NCI-H128 (cell line): ENCODE measurements around the gene TTF1.

ENCODE experiments used
- DNase-seq: peaks from one replicate; lab custom pipeline; 2025; ENCODE audit not compliant: unreplicated experiment; lab: John Stamatoyannopoulos, UW

The TTF1 gene, protein sequence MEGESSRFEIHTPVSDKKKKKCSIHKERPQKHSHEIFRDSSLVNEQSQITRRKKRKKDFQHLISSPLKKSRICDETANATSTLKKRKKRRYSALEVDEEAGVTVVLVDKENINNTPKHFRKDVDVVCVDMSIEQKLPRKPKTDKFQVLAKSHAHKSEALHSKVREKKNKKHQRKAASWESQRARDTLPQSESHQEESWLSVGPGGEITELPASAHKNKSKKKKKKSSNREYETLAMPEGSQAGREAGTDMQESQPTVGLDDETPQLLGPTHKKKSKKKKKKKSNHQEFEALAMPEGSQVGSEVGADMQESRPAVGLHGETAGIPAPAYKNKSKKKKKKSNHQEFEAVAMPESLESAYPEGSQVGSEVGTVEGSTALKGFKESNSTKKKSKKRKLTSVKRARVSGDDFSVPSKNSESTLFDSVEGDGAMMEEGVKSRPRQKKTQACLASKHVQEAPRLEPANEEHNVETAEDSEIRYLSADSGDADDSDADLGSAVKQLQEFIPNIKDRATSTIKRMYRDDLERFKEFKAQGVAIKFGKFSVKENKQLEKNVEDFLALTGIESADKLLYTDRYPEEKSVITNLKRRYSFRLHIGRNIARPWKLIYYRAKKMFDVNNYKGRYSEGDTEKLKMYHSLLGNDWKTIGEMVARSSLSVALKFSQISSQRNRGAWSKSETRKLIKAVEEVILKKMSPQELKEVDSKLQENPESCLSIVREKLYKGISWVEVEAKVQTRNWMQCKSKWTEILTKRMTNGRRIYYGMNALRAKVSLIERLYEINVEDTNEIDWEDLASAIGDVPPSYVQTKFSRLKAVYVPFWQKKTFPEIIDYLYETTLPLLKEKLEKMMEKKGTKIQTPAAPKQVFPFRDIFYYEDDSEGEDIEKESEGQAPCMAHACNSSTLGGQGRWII

DNA sequence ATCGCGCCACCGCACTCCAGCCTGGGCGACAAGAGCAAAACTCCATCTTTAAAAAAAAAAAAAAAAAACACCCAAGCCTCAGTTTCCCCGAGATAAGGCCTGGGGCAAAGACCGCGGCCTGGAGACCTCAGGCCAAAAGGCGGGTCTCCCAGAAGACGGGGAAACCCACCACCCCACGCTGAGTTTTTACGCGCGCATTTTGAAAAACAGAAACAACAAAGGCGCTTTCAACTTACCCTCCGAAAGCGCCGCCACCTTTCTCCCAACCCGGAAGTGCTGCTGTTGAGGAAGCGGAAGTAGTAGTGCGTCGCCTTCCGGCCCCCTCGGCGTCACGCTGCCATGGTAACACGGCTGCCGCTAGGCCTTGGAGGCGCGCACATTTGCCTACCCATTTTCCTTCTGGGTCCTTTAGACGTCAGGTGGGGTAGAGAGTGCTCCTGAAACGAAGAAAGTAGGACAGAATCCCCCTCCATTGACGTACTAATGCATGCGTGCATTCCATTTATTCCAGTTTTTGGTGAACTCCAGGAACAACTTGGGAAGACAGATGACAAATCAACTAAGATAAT lies at the start of gene TTF1:
TTF1 (minus strand) TSS at position 287 of the 569 bp plus-strand sequence. CDS start 4,019 bp downstream, outside the sequence.
- peak; percentile 64 for DNase-seq

DNA sequence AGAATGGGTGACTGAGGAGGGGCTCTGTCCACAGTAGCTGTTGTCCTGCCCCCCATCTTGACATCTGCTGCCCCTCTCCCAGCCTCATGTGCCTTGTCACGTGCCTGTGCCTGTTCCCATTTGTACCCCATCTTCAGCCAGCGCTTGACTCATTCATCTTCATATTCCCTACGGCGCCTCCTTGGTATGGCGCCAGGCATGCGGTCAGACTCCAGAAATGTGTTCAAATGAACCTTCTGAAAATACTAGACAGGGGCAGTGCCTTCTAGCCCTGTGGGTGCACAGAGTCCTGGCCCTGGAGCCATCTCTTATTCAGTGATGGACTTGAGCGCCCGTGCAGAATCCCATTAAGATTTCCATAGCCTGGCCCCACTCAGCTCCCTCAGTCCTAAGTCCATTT lies 49.6 kb upstream of the TTF1 start:
- no peak for DNase-seq

DNA sequence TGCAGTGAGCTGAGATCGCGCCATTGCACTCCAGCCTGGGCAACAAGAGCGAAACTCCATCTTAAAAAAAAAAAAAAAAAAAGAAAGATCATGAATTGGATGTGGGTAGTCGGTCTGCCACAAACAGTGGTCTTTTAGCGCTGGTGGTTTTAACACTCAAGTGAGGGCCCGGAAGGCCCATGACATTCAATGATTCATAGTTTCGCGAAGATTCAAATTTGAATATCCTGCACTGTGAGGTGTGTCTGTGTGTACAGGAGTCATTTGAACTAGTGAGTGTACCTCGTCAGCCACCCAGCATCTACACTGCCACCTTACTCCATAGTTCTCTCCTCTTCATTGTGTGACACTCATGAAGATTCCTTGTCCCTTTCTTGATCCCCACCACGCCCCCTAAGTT lies 44.6 kb upstream of the TTF1 start:
- DNase-seq = no peak

DNA sequence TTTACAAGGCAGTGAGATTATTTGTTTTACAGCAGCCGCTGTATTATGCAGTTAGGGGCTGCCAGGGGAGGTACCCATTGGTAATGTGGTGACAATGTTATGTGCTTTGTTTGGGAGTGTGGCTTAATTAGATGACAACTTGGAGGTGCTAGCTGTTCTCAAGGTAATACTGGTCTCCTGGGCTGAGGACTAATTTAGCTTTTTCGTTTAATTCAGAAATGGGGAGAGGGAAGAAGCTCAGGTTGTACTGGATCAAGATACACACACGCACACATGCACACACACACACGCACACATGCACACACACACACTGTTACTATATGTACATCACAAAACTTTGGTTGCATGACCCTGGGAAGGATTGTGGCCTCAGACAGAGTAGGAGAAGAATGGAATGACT lies 41.3 kb upstream of the TTF1 start:
- DNase-seq = no peak

DNA sequence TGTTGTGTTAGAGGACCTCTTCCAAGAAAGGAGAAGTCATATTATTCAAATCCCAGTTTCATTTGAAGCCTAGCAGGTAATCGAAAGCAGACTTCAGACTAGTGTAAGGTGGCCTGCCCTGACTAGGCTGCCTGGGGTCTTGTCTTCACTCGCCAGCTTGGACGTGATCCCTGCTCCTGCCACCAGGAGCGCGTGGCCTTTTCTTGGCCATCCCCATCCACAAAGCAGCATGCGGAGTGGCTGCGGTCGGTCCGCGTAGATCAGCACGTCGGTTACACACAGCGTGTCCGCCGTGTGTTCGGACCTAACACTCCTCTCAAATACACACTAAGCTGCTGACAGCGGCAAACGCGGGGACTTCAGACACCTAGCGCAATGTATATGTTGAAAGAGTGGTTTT lies 40.7 kb upstream of the TTF1 start:
- no peak for DNase-seq

DNA sequence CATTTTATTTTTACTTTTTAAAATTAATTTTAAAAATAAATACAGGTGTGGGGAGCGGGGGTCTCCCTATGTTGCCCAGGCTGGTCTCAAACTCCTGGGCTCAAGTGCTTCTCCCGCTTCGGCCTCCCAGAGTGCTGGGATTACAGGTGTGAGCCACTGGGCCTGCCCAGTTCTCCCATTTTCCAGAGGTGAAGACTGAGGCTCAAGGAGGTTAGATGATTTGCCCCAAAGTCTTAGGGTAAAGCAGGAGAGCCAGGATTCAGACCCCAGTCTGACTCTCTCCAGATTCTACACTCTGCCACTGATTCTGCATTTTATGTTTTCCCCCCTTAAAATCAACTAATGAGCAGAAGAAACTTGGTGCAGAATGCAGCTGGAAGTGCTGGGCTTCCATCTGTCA lies 40.2 kb upstream of the TTF1 start:
- DNase-seq = no peak

DNA sequence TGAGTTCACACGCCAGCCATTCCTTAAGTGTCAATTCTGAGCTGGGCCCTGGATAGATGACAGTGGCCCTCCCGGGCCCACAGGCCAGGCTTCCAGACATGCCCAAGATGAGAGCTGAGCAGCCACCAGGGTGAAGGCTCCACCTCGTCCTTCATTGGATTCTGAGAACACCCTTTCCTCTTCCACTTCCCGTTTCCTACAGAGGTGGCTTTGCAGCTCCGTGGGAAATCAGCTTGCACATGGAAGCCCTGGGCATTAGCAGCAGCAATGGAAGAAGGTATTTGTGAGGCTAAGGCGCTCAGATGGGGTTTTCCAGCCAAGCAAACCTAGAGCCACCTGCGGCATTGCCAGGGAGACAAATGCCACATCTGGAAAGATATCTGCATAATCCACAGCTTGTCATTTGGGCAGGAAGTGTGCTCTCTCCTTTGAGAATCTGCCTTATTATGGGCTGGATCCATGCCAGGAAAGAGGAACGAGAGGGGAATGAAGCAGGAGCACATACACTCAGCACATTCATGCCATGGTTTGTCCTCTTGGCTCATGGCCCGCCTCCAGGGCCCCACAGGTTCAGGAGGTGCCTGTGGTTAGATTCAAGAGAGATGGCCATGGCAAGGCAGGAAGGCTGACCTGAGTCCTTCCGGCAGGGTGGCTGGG lies 37.4 kb upstream of the TTF1 start:
- DNase-seq = no peak

DNA sequence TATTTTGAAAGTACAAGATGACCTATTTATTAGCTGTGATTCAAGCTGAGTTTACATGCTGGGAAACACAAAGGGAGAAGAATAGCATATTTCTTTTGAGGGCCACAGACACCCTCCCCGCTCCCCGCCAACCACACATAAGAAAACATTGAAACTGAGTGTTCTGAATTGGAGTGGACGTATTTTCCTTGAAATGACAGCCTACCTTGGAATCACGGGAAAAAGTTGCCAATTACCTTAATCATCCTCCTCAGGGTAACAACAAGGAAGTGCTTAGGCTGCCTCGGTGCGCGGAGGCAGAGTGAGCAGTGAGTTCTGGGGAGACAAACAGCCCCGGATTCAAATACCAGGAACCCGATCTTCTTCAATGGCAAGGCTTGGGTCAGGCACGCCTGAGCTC lies 34.8 kb upstream of the TTF1 start:
- DNase-seq = no peak

DNA sequence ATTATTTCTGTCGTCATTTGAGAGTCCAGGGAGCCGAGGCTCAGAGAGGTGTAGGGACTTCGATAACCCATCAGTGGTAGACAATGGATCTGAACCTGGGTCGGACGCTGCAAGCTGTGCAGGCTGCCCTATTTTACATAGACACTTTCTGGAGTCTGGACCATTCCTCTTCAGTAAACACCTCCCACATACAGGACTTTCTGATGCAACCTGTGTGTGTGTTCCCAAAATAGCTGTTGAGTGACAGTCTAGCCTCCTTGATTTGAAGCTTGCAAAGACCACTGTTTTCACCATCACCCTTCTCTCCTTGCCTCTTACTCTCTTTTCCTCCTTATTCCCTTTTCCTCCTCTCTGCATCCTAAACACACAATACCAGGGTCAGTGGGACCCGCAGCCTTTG lies 34.1 kb upstream of the TTF1 start:
- no peak for DNase-seq

DNA sequence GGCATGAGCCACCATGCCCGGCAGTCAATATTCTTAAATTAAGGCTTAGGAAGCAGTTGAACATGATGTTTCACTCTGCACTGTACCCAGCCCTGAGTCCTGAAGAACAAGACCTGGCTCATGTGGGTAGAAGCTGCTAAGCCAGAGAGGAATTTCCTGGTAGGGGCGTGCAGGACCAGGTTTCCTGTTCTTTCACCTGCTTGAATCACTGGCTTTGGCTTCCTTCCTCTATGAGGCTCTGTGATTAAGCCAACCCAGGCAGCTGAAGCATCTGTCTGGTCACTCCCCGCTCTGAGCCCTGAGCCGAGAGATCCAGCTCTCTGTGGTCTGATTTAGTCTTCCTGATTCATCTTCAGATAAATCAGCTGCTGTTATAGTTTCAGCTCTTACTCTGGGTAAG lies 32.5 kb upstream of the TTF1 start:
- no peak for DNase-seq

DNA sequence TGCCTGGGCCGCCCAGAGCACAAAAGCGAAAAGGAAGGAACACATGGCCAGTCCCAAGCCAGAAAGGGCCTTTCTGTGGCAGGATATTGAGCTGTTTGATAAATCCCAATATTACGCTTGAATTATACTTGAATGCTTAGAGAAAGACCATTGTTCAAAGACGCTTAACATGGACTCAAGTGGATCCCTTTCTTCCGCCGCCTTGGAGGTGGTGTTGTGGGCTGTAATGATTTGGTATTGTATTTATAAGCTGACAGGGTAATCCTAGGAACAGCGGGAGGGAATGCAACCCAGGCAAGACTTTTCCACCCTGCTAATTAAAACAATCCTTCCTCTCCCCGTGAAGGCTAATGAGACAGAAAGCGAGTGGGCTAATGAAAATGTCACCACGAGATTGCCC lies 28.2 kb upstream of the TTF1 start:
- no peak for DNase-seq

DNA sequence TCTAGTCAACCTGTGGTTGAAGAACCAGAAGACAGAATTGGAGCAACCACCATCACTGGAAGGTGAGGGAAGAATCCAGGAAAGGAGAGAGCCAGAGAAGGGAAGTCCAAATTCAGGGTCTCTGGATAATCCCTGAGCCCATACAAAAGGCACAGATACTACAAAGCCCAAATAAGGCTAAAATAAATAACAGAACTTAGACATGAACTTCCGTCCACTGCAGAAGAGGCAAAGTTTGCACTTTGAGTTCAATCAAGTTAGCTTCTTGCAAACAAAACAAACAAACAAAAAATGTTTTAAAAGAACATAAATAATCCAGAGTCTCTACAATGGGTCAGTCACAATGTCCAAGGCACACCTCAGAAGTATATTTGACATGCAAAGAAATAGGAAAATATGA lies 24.4 kb upstream of the TTF1 start:
- DNase-seq = no peak

DNA sequence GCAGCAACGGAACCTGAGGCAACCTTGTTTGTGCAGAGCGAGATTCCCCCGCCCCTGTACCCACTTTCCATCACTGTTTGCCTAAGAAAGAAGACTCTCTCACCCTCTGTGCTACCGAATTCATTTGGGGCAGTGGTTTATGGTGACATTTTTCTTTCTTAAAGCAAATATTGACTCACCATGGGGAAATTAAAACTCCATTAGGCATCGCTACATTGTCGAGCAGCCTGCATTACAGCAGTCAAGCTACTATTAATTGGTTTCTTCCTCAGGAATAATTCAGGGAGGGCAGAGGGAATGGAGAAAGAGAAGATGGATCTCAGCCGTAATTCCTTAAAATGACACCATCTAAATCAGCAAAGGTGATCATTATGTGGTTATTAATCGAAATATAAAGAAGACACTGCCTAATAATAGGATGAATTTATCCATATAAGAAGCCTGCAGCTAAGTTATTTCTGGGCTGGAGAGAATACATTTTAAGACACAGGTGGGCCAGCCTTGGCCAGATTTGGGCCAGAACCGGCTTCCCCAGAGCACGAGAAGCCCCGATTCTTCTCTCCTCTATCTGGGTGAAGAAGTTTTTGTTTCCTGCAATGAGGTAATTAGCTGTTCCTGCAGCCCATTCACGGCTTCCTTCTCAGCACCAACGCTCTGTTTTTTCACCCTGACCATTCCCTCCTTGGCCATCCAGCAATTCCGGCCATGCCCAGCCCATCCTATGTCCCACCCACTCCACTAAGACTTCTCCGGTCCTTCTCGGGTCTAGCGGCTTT lies 20.2 kb upstream of the TTF1 start:
- DNase-seq = no peak

DNA sequence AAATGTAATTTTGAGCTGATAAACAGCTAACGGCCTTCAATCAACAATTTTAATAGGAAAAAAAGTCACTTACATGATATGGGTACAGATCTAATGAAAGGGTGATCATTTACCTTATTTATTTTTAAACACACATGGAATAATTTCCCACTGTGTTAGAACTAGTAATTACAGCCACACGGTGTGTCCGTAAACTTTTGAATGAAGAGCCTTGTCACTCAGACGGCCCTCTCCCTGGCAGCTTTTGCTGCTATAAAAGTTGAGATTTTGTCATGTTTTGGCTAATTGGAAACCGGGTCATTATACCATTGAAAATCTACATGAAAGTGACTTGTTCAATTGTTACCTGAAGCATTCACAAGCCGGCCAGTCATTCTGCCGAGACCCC lies 19.0 kb upstream of the TTF1 start:
- DNase-seq = no peak

DNA sequence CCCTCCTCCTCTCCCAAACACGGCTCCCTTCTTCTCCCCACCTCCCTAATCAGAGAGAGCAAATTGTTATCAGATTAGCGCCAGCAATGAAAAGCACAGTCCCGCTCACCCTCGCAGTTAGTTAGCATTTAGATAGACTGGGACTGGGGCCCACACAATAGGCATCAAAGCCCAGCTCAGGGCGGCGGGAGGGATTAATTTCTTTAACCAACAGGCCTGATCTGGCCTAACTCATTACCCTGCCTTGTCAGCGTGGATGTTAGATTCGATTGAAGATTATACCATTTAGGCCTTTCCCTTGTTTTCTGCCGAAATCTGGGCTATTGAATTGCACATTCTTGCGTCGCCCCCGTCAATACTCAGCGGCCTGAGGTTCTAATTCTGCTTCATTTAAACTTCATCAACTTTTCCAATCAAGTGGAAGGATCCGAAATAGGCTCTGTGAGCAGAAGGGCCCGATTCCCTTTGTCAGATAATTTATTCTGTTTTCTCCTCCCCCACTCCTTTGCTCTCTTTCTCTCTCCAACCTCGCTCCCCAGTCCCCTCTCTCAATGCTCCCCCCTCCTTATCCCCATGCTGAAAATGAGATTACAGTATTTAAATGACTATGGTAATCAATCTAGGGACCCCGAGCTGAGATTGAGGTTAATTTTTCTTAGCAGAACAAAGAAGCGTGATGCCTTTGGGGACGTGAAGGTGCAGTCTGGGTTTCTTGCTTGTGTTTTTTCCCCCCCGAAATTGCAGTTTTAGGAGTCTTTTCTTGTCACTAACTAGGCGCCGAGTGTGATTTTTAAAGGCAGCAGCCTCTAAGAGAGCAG lies 18.4 kb upstream of the TTF1 start:
- DNase-seq = no peak

DNA sequence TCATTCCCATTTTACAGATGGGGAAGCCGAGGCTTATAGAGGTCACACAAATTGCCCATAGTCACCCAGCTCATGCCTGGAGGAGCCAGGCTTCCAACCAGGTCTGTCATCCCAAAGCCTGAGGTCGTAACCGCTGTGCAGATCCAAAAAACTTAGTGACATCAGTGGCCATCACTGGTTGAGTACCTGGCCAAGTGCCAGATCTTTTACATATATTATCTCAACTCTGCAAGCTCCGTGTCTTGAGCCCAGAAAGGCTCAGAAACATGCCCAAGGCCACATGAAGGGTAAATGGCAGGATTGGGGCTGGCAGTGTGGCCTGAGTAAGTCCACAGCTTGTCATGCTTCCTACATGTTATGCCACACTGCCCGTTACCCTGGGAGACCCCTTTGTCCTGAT lies 16.9 kb upstream of the TTF1 start:
- DNase-seq = no peak

DNA sequence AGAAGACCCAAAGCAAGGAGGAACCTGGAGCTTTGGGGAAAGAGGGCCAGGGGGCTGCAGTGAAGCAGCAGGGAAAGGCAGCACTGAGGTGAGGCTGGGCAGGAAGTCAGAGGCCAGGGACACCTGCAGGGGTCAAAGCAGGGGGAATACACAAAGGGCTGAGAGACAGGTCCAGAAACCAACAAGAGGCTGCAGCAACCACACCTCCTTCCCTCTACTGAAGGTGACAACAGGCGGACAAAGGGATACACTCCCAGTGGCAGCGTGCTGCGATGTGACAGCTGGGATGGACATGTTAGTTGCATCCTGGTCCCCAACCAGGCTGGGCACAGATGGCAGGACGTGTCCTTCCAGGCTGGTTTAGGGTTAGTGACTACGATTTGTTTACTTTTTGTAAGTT lies 15.9 kb upstream of the TTF1 start:
- no peak for DNase-seq

DNA sequence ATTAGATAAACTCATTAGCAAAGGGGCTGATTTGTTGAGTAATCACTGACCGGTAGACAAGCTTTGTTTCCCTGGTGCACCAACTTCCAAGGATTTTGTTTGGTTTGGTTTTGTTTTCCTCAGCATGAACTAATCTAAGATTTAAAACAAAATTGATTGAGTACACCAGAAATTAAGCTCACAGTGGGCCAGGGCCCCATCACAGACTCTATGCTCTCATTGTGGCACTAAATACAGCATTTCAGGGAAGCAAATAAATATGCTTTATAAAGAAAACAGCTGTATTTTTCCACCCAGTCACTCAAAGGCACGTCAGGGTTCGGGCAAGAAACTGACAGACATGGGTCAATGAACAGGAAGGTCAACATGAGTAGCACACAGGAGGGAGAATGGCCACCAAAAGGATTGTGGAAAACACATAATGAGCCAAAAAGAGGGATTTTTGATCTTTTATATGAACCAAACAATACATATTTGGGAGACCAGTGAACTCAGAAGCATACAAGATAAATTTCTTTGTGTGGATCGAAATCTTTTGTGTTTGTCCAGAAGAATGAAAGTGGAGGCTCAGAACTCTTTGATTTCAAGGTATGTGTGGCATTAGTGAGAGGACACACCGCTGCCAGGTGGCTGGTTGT lies 12.2 kb upstream of the TTF1 start:
- no peak for DNase-seq

DNA sequence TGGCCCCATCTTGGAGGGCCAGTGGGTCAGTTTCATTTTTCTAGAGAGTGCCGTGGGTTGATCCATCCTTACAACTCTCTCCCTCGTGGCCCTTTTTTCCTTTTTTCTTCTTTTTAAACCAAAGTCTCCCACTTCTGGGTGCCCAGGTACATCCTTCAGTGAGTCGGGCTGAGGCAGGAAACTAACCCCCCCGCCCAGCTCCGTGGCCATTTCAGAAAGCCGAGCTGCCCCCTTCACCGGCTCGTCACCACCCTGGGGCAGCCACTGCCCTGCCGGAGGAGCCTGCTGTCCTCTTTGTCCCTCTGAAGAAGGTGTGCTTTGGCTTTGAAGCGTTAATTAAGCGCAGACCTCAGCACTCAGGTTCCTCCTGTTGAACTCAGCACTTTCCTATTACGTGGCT lies 8.5 kb upstream of the TTF1 start:
- DNase-seq = no peak
